NCI-H2029 treated with DMSO at 0.1 percent for 48 hours (cell line): ENCODE measurements around the gene RS1.

Experiments
- DNase-seq: peaks from one replicate; lab custom pipeline; 2025; lab: John Stamatoyannopoulos, UW

The RS1 gene

GRCh38 chrX:18672008-18672407 lies at the start of gene RS1:
RS1 (minus strand) TSS chrX:18672108; CDS start chrX:18672068, 40 bp downstream.
- DNase-seq: no peak

GRCh38 chrX:18719852-18720251 lies 47.9 kb upstream of the RS1 start:
- no peak for DNase-seq

GRCh38 chrX:18714910-18715309 lies 43.0 kb upstream of the RS1 start:
- DNase-seq: no peak

GRCh38 chrX:18709833-18710232 lies 37.9 kb upstream of the RS1 start:
- no peak for DNase-seq

- no peak for DNase-seq
Observed at GRCh38 chrX:18707426-18708049, 35.6 kb upstream of the RS1 start, which contains the start of gene PPEF1. PPEF1 (plus strand) TSS chrX:18707645; CDS start chrX:18707781, 136 bp downstream.

- DNase-seq: no peak
Observed at GRCh38 chrX:18702362-18703195, 30.7 kb upstream of the RS1 start.

- no peak for DNase-seq
Observed at GRCh38 chrX:18701621-18702361, 29.9 kb upstream of the RS1 start.

GRCh38 chrX:18698737-18699650 lies 27.1 kb upstream of the RS1 start:
- DNase-seq: no peak

GRCh38 chrX:18696653-18697052 lies 24.7 kb upstream of the RS1 start:
- DNase-seq: no peak

- no peak for DNase-seq
Observed at GRCh38 chrX:18692541-18692940, 20.6 kb upstream of the RS1 start.

GRCh38 chrX:18691431-18691830 lies 19.5 kb upstream of the RS1 start:
- DNase-seq: no peak

GRCh38 chrX:18687856-18688495 lies 16.1 kb upstream of the RS1 start:
- no peak for DNase-seq

- no peak for DNase-seq
Observed at GRCh38 chrX:18682979-18683387, 11.1 kb upstream of the RS1 start.

- no peak for DNase-seq
Observed at GRCh38 chrX:18681996-18682395, 10.1 kb upstream of the RS1 start.

- DNase-seq: no peak
Observed at GRCh38 chrX:18677161-18677869, 5.4 kb upstream of the RS1 start.

GRCh38 chrX:18676470-18676869 lies 4.6 kb upstream of the RS1 start:
- DNase-seq: no peak

GRCh38 chrX:18676050-18676449 lies 4.1 kb upstream of the RS1 start:
- no peak for DNase-seq

GRCh38 chrX:18674788-18675735 lies 3.2 kb upstream of the RS1 start:
- DNase-seq: peak; percentile 11

GRCh38 chrX:18674417-18674787 lies 2.5 kb upstream of the RS1 start:
- no peak for DNase-seq
